ENCODE data around the gene OR2T11. TPM values are rescaled to one million over a fixed set of nuclear protein-coding genes. Genes with fewer than 3 reads are reported as not detected.

OR2T11 gene
- total RNA-seq, 2 donors from 2014 or later = not detected

DNA sequence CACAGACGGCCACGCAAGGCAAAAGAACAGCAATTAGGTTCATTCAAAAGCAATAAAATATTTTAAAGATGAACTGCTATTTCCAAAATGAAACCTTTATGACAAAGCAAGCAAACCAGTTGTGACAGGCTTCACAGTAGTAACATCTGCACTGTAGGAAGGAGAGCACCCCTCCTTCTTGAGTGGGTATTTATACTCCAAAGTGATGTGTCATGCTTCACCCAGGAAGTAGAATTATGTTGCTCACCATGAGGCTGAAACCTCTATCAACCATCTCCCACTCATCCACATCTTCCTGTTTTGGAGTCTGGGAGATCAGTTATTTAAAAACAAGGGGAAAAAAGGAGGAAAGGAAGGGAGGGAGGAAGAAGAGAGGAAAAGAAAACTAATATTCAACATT is 38.3 kb downstream of the OR2T11 start:
- H3K36me3 ChIP-seq = no peaks in the 10 kb centered on the region
- intact Hi-C loops (cut with DNase I) = no loop called here
- H3K9ac ChIP-seq (ENCODE audit: low read depth in 2 of 2, low read length in 2 of 2) = no peak overlapping the region
- H3K27ac ChIP-seq = no peak overlapping the region
- H3K4me3 ChIP-seq = no peak overlapping the region
- no peaks in the 10 kb centered on the region for H3K27me3 ChIP-seq
- H3K9me3 ChIP-seq = no peaks in the 10 kb centered on the region
- H3K4me1 ChIP-seq = no peaks in the 10 kb centered on the region
- TF ChIP-seq CTCF (IDR thresholded peaks at IDR 0.05) = no peak
- DNase-seq = no peak

DNA sequence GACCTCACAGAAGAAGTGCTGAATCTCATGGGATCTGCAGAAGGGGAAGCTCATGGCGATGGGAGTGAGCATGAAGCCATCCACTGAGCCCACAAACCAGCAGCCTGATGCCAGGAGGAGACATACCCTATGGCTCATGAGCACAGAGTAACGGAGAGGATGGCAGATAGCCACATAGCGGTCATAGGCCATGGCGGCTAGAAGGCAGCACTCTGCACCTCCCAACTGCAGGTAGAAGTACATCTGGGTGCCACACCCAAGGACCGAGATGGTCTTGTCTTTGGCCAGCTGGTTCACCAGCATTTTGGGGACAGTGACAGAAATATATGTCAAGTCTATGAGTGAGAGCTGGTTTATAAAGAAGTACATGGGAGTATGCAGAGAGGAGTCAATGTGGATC is 41.7 kb downstream of the OR2T11 start:
- H3K27me3 ChIP-seq = no peaks in the 10 kb centered on the region
- H3K4me1 ChIP-seq = no peaks in the 10 kb centered on the region
- TF ChIP-seq CTCF (IDR thresholded peaks at IDR 0.05) = no peak
- intact Hi-C loops (cut with DNase I) = no loop called here
- H3K36me3 ChIP-seq = no peaks in the 10 kb centered on the region
- no peaks in the 10 kb centered on the region for H3K9me3 ChIP-seq
- no peak overlapping the region for H3K27ac ChIP-seq
- no peak overlapping the region for H3K4me3 ChIP-seq
- no peak for DNase-seq
- no peak overlapping the region for H3K9ac ChIP-seq (ENCODE audit: low read depth in 2 of 2, low read length in 2 of 2)

DNA sequence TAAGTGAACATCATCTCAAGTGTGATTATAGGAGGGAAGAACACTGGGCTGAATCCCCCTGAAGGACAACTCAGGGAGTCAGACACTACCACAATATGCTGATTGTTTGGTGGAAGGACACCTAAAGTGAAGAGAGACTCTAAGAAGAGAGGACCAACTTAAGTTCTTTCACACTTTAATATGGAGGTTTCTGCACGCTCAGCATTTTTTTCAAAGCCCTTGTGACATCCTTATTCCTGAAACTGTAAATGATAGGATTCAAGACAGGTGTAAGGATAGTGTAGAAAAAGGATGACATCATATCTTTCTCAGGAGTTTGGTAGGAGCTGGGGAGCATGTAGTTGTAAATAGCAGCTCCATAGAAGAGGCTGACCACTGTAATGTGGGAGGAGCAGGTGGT is 42.2 kb downstream of the OR2T11 start:
- no peak for DNase-seq
- no peak for TF ChIP-seq CTCF (IDR thresholded peaks at IDR 0.05)
- intact Hi-C loops (cut with DNase I) = no loop called here
- H3K27ac ChIP-seq = no peak overlapping the region
- no peaks in the 10 kb centered on the region for H3K36me3 ChIP-seq
- H3K9me3 ChIP-seq = no peaks in the 10 kb centered on the region
- H3K4me3 ChIP-seq = no peak overlapping the region
- no peak overlapping the region for H3K9ac ChIP-seq (ENCODE audit: low read depth in 2 of 2, low read length in 2 of 2)
- no peaks in the 10 kb centered on the region for H3K4me1 ChIP-seq
- no peaks in the 10 kb centered on the region for H3K27me3 ChIP-seq

GRCh38 chr1:248590055-248590454 is 44.8 kb downstream of the OR2T11 start:
- no peak for DNase-seq
- H3K4me1 ChIP-seq = no peaks in the 10 kb centered on the region
- H3K27ac ChIP-seq = no peak overlapping the region
- H3K4me3 ChIP-seq = no peak overlapping the region
- H3K9ac ChIP-seq (ENCODE audit: low read depth in 2 of 2, low read length in 2 of 2) = no peak overlapping the region
- TF ChIP-seq CTCF (IDR thresholded peaks at IDR 0.05) = no peak
- H3K27me3 ChIP-seq = no peaks in the 10 kb centered on the region
- intact Hi-C loops (cut with DNase I) = no loop called here
- no peaks in the 10 kb centered on the region for H3K9me3 ChIP-seq
- no peaks in the 10 kb centered on the region for H3K36me3 ChIP-seq

GRCh38 chr1:248589334-248589733 is 45.6 kb downstream of the OR2T11 start:
- Histone ChIP-seq H3K9me3 (no peaks in the 10 kb centered on the region), H3K27me3 (no peaks in the 10 kb centered on the region), H3K9ac (ENCODE audit: low read depth in 2 of 2, low read length in 2 of 2) (no peak overlapping the region), H3K27ac (no peak overlapping the region), H3K36me3 (no peaks in the 10 kb centered on the region), H3K4me1 (no peaks in the 10 kb centered on the region), H3K4me3 (no peak overlapping the region)
- intact Hi-C loops (cut with DNase I) = no loop called here
- no peak for DNase-seq
- no peak for TF ChIP-seq CTCF (IDR thresholded peaks at IDR 0.05)

- Histone ChIP-seq H3K4me3 (no peak overlapping the region), H3K27ac (no peak overlapping the region), H3K9ac (ENCODE audit: low read depth in 2 of 2, low read length in 2 of 2) (no peak overlapping the region), H3K9me3 (no peaks in the 10 kb centered on the region), H3K36me3 (no peaks in the 10 kb centered on the region), H3K27me3 (no peaks in the 10 kb centered on the region), H3K4me1 (no peaks in the 10 kb centered on the region)
- no peak for DNase-seq
- intact Hi-C loops (cut with DNase I) = no loop called here
- no peak for TF ChIP-seq CTCF (IDR thresholded peaks at IDR 0.05)
These were observed 49.6 kb downstream of the OR2T11 start for GRCh38 chr1:248585266-248585665.

Data from colonic mucosa (tissue), 4 donors.